B cell (primary cell): ENCODE measurements around the gene SUCLG2. TPM values are rescaled to one million over a fixed set of nuclear protein-coding genes. Genes with fewer than 3 reads are reported as not detected.

Source experiments
- ATAC-seq: fragments of 200-7000 bp; cut with Tn5 transposase; one replicate; pipeline ENCODE4 v1.10.0; 2021; ENCODE audit warnings: low read depth, mild to moderate bottlenecking, moderate number of reproducible peaks, moderate library complexity
- CTCF ChIA-PET: fragments of 350-600 bp; sonication (Branson Sonifier 250); formaldehyde crosslinking; loops from one replicate; lab custom pipeline; 2021; ENCODE audit warnings: antibody characterized with exemption, inconsistent platforms; lab: Charles Lee
- POLR2A ChIA-PET: fragments of 350-600 bp; sonication (Branson Sonifier 250); formaldehyde crosslinking; loops from one replicate; lab custom pipeline; 2021; ENCODE audit warnings: antibody characterized with exemption; lab: Charles Lee
- DNase-seq: peaks from one replicate; pipeline ENCODE4 v3.0.0; 2013
- H2AFZ ChIP-seq: 2 replicates; pipeline ENCODE4 v1.6.1; 2012; ENCODE audit warnings: mild to moderate bottlenecking, low read depth, low read length; ENCODE audit not compliant: insufficient read depth, poor library complexity, severe bottlenecking
- H3K27ac ChIP-seq, 2 donors: 1 replicate in 1 of 2; 2 replicates in 1 of 2; pipeline ENCODE4 v1.5.1; 2012 to 2013; ENCODE audit warnings: low read length in 2 of 2, mild to moderate bottlenecking in 2 of 2, moderate library complexity in 1 of 2
- H3K27me3 ChIP-seq, 4 experiments: fragments of 200-600 bp in 1 of 4; sonication (generic) in 1 of 4; replicated peaks in 1 of 4; 1 replicate in 2 of 4; 2 replicates in 2 of 4; pipeline versions ENCODE4 v1.6.1 to v1.7.0; 2013 to 2016; ENCODE audit warnings: low read length in 3 of 4, mild to moderate bottlenecking in 2 of 4, mixed read lengths in 1 of 4, moderate library complexity in 1 of 4; ENCODE audit not compliant: insufficient read depth in 4 of 4, control insufficient read depth in 3 of 4; ENCODE audit errors: control extremely low read depth in 1 of 4
- H3K36me3 ChIP-seq, 2 experiments: replicated peaks in 1 of 2; 1 replicate in 1 of 2; 2 replicates in 1 of 2; pipeline versions ENCODE4 v1.6.1 to v1.7.1; 2013; ENCODE audit warnings: low read length in 1 of 2; ENCODE audit not compliant: insufficient read depth in 2 of 2, control insufficient read depth in 1 of 2; ENCODE audit errors: control extremely low read depth in 1 of 2, extremely low read depth in 1 of 2
- H3K4me1 ChIP-seq, 2 donors: fragments of 200-600 bp in 1 of 2; sonication (generic) in 1 of 2; 1 replicate in 1 of 2; 2 replicates in 1 of 2; pipeline versions ENCODE4 v1.5.1 to v1.6.1; 2013 to 2017; ENCODE audit warnings: low read length in 2 of 2; ENCODE audit not compliant: control insufficient read depth in 2 of 2, insufficient read depth in 2 of 2
- H3K4me2 ChIP-seq: replicated peaks from 2 replicates; pipeline ENCODE3; 2012; ENCODE audit warnings: mild to moderate bottlenecking, low read depth, low read length; ENCODE audit not compliant: poor library complexity, severe bottlenecking
- H3K4me3 ChIP-seq, 5 experiments: fragments of 200-600 bp in 1 of 5; sonication (generic) in 1 of 5; 1 replicate in 3 of 5; 2 replicates in 2 of 5; pipeline versions ENCODE4 v1.5.1 to v1.7.0; 2011 to 2016; ENCODE audit warnings: low read length in 4 of 5, mild to moderate bottlenecking in 4 of 5, low read depth in 2 of 5, control low read depth in 1 of 5, moderate library complexity in 1 of 5; ENCODE audit not compliant: insufficient read depth in 1 of 5; ENCODE audit errors: control extremely low read depth in 1 of 5, extremely low read depth in 1 of 5
- H3K79me2 ChIP-seq: fragments of 200-600 bp; sonication (generic); one replicate; pipeline ENCODE4 v1.6.0; 2016; ENCODE audit warnings: low read length; ENCODE audit not compliant: control insufficient read depth, insufficient read depth
- H3K9ac ChIP-seq: fragments of 200-600 bp; sonication (generic); 2 replicates; pipeline ENCODE4 v1.6.1; 2017; ENCODE audit warnings: mild to moderate bottlenecking, low read length, moderate library complexity
- H3K9me3 ChIP-seq, 3 donors: one replicate each; pipeline versions ENCODE4 v1.6.1 to v1.7.1; 2013; ENCODE audit warnings: low read length in 2 of 3; ENCODE audit not compliant: control insufficient read depth in 2 of 3, insufficient read depth in 1 of 3; ENCODE audit errors: control extremely low read depth in 1 of 3
- H4K20me1 ChIP-seq: 2 replicates; pipeline ENCODE4 v1.6.0; 2012; ENCODE audit warnings: mild to moderate bottlenecking, low read length; ENCODE audit not compliant: insufficient read depth, control insufficient read depth, poor library complexity, severe bottlenecking
- H3K27ac Mint-ChIP-seq: one replicate; pipeline ENCODE4 v1.8.0; 2021; ENCODE audit warnings: mixed read lengths
- H3K27me3 Mint-ChIP-seq: one replicate; pipeline ENCODE4 v1.8.0; 2021; ENCODE audit warnings: mixed read lengths
- H3K4me1 Mint-ChIP-seq: one replicate; pipeline ENCODE4 v1.8.0; 2021; ENCODE audit warnings: mixed read lengths
- H3K4me3 Mint-ChIP-seq: one replicate; pipeline ENCODE4 v1.8.0; 2021; ENCODE audit warnings: mixed read lengths
- H3K9me3 Mint-ChIP-seq: one replicate; pipeline ENCODE4 v1.8.0; 2022; ENCODE audit warnings: mixed read lengths; ENCODE audit not compliant: insufficient read depth
- EZH2 ChIP-seq: IDR thresholded peaks from 2 replicates; pipeline ENCODE4 v1.6.1; 2012; ENCODE audit warnings: borderline replicate concordance, low read depth, mild to moderate bottlenecking, moderate library complexity, low read length; ENCODE audit not compliant: insufficient read depth, poor library complexity, severe bottlenecking
- WGBS: methylation state at CpG from one replicate; pipeline ENCODE4 v1.1.5; 2013; ENCODE audit warnings: missing lambda C conversion rate; ENCODE audit not compliant: insufficient coverage; 5-methylcytosine and 5-hydroxymethylcytosine counted together
- intact Hi-C: fragments of 100-400 bp; cut with micrococcal nuclease; formaldehyde crosslinking; loops from one replicate; pipeline ENCODE4 v1.10.0; 2022
- polyA plus RNA-seq: library from polyadenylated mRNA; depleted of rRNA; stranded (reverse); fragments of >200 nt; gene quantifications from 2 replicates; pipeline ENCODE4 v1.2.3, GENCODE V29; 2012
- total RNA-seq, 2 donors: library from RNA; stranded (reverse); fragments of 120-200 nt in 1 of 2; gene quantifications; 1 replicate in 1 of 2; 2 replicates in 1 of 2; pipeline versions ENCODE4 v1.2.3 to v1.2.4, GENCODE V29; 2013 to 2022
- TF ChIP-seq, protein P1 (sequence below): fragments of 200-600 bp; IDR thresholded peaks from one replicate; pipeline ENCODE4 v1.8.0; 2022; ENCODE audit warnings: antibody characterized with exemption, mild to moderate bottlenecking

Gene SUCLG2
- total and polyA plus RNA-seq, 2 donors (not counting 1 experiment from before 2014, with no cell fraction given) = 9.1 to 35.8 TPM

DNA sequence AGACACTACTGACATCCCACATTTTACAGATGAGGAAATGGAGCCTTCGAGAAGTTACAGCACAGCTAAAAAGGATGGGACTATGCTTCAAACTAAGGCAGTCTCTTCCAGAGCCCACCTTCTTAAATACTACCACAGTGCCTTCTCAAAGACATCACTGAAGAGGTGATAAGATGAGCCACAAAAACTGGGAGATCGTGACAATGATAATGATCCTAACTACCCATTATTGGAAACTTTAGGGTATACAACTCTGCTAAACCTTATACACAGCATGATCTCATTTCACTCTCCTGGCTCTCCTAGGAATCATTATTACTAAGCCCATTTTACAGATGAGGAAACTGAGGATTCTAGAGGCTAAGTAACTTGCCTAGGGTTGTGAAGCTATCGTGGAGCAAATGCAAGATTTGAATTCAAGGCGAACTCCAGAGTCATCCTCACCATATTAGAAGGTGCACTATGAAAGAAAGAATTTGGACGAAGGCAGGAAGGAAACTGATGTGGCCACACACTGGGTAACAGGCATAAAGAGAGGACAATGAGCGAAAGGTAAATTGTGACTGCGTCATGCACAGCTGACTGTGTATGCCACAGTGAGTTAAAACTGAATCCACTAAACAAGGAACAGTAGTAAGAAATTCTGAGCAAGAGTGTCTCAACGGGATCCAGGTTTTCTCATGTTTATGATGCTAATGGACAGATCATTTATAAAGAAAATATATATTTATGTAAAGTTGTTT, 55.4 kb downstream of the SUCLG2 start:
- peaks cover 20% of the 10 kb centered on the region for H3K79me2 ChIP-seq
- Mint-ChIP-seq H3K4me3 (no peak overlapping the region), H3K4me1 (peaks cover 35% of the 10 kb centered on the region)

DNA sequence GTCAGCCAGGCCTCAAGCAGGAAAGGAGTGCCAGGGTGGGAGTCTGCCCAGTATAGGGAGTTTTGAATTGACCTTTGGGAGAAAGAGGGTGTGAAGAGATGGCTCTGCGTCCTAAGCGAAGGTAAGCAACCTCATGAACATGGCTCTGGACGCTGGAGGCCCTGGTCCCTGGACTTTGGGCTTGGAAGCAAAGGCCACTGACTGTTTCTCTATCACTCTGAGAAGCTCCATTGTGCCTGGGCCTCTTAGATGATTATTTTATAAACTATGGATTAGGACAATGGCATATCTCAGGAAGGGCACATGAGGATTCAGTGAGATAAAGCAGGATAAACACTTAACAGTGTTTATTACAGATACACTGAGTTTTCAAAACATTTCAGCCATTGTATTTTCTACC, 59.0 kb downstream of the SUCLG2 start:
- no peak overlapping the region for H3K4me3 Mint-ChIP-seq
- Histone ChIP-seq H3K4me2 (no peak overlapping the region), H3K36me3 (peaks cover 0 to 15% of the 10 kb centered on the region in 2 experiments), H3K4me3 (no peak overlapping the region), H2AFZ (no peak overlapping the region), H3K9me3 (no peaks in the 10 kb centered on the region), H3K9ac (no peak overlapping the region), H4K20me1 (peaks cover 7% of the 10 kb centered on the region), H3K27me3 (no peaks in the 10 kb centered on the region), H3K27ac (no peak overlapping the region), H3K4me1 (peaks cover under 1 to 3% of the 10 kb centered on the region in 2 donors), H3K79me2 (peaks cover 34% of the 10 kb centered on the region)
- H3K27ac Mint-ChIP-seq = no peak overlapping the region
- H3K4me1 Mint-ChIP-seq = peaks cover 17% of the 10 kb centered on the region
- TF ChIP-seq EZH2 = no peak
- TF ChIP-seq, protein P1, sequence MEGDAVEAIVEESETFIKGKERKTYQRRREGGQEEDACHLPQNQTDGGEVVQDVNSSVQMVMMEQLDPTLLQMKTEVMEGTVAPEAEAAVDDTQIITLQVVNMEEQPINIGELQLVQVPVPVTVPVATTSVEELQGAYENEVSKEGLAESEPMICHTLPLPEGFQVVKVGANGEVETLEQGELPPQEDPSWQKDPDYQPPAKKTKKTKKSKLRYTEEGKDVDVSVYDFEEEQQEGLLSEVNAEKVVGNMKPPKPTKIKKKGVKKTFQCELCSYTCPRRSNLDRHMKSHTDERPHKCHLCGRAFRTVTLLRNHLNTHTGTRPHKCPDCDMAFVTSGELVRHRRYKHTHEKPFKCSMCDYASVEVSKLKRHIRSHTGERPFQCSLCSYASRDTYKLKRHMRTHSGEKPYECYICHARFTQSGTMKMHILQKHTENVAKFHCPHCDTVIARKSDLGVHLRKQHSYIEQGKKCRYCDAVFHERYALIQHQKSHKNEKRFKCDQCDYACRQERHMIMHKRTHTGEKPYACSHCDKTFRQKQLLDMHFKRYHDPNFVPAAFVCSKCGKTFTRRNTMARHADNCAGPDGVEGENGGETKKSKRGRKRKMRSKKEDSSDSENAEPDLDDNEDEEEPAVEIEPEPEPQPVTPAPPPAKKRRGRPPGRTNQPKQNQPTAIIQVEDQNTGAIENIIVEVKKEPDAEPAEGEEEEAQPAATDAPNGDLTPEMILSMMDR = no peak
- DNase-seq (no peak), ATAC-seq (no peak)
- intact Hi-C loops = no loop called here
- 100% methylated on average over 3 of the region's 3 CpGs for WGBS
- CTCF ChIA-PET = no interaction called here
- H3K27me3 Mint-ChIP-seq = no peaks in the 10 kb centered on the region
- POLR2A ChIA-PET = no interaction called here
- H3K9me3 Mint-ChIP-seq = peaks cover 3% of the 10 kb centered on the region

More for the DNA sequence above, 55.4 kb downstream of the SUCLG2 start:
- Histone ChIP-seq H3K27ac (no peak overlapping the region), H3K4me2 (no peak overlapping the region), H3K4me3 (no peak overlapping the region), H4K20me1 (no peaks in the 10 kb centered on the region), H3K4me1 (peaks cover 5 to 11% of the 10 kb centered on the region in 2 donors), H3K27me3 (no peaks in the 10 kb centered on the region), H3K9ac (no peak overlapping the region), H2AFZ (no peak overlapping the region), H3K36me3 (peaks cover 0 to 13% of the 10 kb centered on the region in 2 experiments), H3K9me3 (no peaks in the 10 kb centered on the region)
- Mint-ChIP-seq H3K27me3 (no peaks in the 10 kb centered on the region), H3K27ac (no peak overlapping the region), H3K9me3 (no peaks in the 10 kb centered on the region)
- ChIA-PET POLR2A (no interaction called here), CTCF (no interaction called here)
- DNase-seq = no peak
- TF ChIP-seq EZH2 = no peak
- TF ChIP-seq, protein P1 = no peak
- intact Hi-C loops = no loop called here
- ATAC-seq = no peak
- WGBS = 100% methylated on average over 4 of the region's 8 CpGs
